Measurements from ENCODE around the gene SEMA7A.

Gene SEMA7A

GRCh38 chr15:74373056-74373650 is 60.6 kb downstream of the SEMA7A start:
- TF ChIP-seq MAX (IDR thresholded peaks at IDR 0.05) (no peak), USF1 (IDR thresholded peaks at IDR 0.05) (no peak), CEBPB (IDR thresholded peaks at IDR 0.05) (no peak), YY1 (IDR thresholded peaks at IDR 0.05; ENCODE audit: low read depth) (no peak), NFIC (IDR thresholded peaks at IDR 0.05) (no peak), CREB1 (IDR thresholded peaks at IDR 0.05; ENCODE audit: low read depth) (no peak), RAD21 (IDR thresholded peaks at IDR 0.05; ENCODE audit: low read depth) (no peak), TEAD4 (IDR thresholded peaks at IDR 0.05) (no peak), FOXM1 (IDR thresholded peaks at IDR 0.05; ENCODE audit: borderline replicate concordance, low read depth) (no peak), REST (IDR thresholded peaks at IDR 0.05; ENCODE audit: low read depth) (no peak), TAF1 (IDR thresholded peaks at IDR 0.05; ENCODE audit: low read depth) (no peak), EGR1 (IDR thresholded peaks at IDR 0.05) (no peak), EP300 (IDR thresholded peaks at IDR 0.05; ENCODE audit: borderline replicate concordance) (no peak), TCF12 (IDR thresholded peaks at IDR 0.05; ENCODE audit: low read depth) (no peak), ZBTB7A (IDR thresholded peaks at IDR 0.05; ENCODE audit: low read depth) (no peak)

DNA sequence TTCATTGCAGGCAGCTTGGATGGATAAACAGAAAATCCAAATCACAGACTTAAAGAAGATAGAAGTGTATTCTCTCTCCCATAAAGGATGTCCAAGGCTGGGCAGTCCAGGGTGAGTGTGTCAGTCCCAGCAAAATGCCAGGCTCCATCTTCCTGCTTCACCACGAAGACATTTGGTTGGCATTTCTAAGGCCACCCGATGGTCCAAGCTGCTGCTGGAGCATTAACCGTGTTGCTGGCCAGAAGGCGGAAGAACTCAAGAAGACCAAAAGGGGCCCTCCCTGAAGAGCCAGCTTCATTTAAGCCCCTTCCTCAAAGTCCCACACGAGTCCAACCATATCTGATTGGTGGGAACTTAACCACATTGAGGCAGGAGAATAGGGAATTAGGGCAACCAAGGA is 63.3 kb downstream of the SEMA7A start:
- TF ChIP-seq ZBTB7A (IDR thresholded peaks at IDR 0.05; ENCODE audit: low read depth) (no peak), TEAD4 (IDR thresholded peaks at IDR 0.05) (no peak), TAF1 (IDR thresholded peaks at IDR 0.05; ENCODE audit: low read depth) (no peak), CEBPB (IDR thresholded peaks at IDR 0.05) (no peak), TCF12 (IDR thresholded peaks at IDR 0.05; ENCODE audit: low read depth) (no peak), NFIC (IDR thresholded peaks at IDR 0.05) (no peak), REST (IDR thresholded peaks at IDR 0.05; ENCODE audit: low read depth) (no peak), RAD21 (IDR thresholded peaks at IDR 0.05; ENCODE audit: low read depth) (no peak), EP300 (IDR thresholded peaks at IDR 0.05; ENCODE audit: borderline replicate concordance) (no peak), USF1 (IDR thresholded peaks at IDR 0.05) (no peak), YY1 (IDR thresholded peaks at IDR 0.05; ENCODE audit: low read depth) (no peak), CREB1 (IDR thresholded peaks at IDR 0.05; ENCODE audit: low read depth) (no peak), FOXM1 (IDR thresholded peaks at IDR 0.05; ENCODE audit: borderline replicate concordance, low read depth) (no peak), EGR1 (IDR thresholded peaks at IDR 0.05) (no peak)

- TF ChIP-seq REST (IDR thresholded peaks at IDR 0.05; ENCODE audit: low read depth) (no peak), MAX (IDR thresholded peaks at IDR 0.05) (no peak), CEBPB (IDR thresholded peaks at IDR 0.05) (no peak), TCF12 (IDR thresholded peaks at IDR 0.05; ENCODE audit: low read depth) (no peak), CREB1 (IDR thresholded peaks at IDR 0.05; ENCODE audit: low read depth) (no peak), EP300 (IDR thresholded peaks at IDR 0.05; ENCODE audit: borderline replicate concordance) (no peak), YY1 (IDR thresholded peaks at IDR 0.05; ENCODE audit: low read depth) (no peak), ZBTB7A (IDR thresholded peaks at IDR 0.05; ENCODE audit: low read depth) (no peak), FOXM1 (IDR thresholded peaks at IDR 0.05; ENCODE audit: borderline replicate concordance, low read depth) (no peak), TEAD4 (IDR thresholded peaks at IDR 0.05) (no peak), EGR1 (IDR thresholded peaks at IDR 0.05) (no peak)
These were observed 64.0 kb downstream of the SEMA7A start for GRCh38 chr15:74369756-74370155.

GRCh38 chr15:74369084-74369745 is 64.5 kb downstream of the SEMA7A start:
- TF ChIP-seq CREB1 (IDR thresholded peaks at IDR 0.05; ENCODE audit: low read depth) (no peak), NFIC (IDR thresholded peaks at IDR 0.05) (no peak), ZBTB7A (IDR thresholded peaks at IDR 0.05; ENCODE audit: low read depth) (no peak), USF1 (IDR thresholded peaks at IDR 0.05) (no peak), FOXM1 (IDR thresholded peaks at IDR 0.05; ENCODE audit: borderline replicate concordance, low read depth) (no peak), TEAD4 (IDR thresholded peaks at IDR 0.05) (no peak), TCF12 (IDR thresholded peaks at IDR 0.05; ENCODE audit: low read depth) (no peak)

Measured in Ishikawa (cell line).